Activated T-cell treated with anti-CD3 and anti-CD28 coated beads for 4 hours (primary cell): Measurements from ENCODE around the gene MAST2.

Source experiments
- DNase-seq: peaks from one replicate; pipeline ENCODE4 v3.0.0-alpha.2; 2020

Gene MAST2

GRCh38 chr1:45995298-45995697 lies 191.9 kb downstream of the MAST2 start:
- DNase-seq, result no peak

- no peak for DNase-seq
These were observed 194.7 kb downstream of the MAST2 start for GRCh38 chr1:45998020-45998617.

DNA sequence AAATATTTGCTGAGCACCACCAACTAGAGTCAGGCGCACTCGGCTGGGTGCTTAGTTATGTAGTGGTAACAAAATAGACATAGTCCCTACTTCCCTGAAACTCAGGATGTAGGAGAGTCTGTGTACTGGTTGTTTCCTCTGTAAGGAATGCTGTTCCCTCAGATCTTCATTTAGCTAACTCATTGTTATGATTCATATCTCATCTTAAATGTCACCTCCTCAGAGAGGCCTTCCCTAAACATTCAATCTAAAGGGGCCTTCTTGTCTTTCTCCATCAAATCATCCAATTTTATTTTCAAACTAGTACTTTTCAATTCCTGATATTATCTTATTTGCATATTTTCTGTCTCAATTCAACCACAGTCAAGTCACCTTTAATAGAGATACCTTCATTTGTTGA lies 196.1 kb downstream of the MAST2 start:
- DNase-seq, result no peak

GRCh38 chr1:46001081-46001785 lies 197.8 kb downstream of the MAST2 start:
- DNase-seq, result no peak

GRCh38 chr1:46002551-46003150 lies 199.2 kb downstream of the MAST2 start:
- DNase-seq, result no peak

DNA sequence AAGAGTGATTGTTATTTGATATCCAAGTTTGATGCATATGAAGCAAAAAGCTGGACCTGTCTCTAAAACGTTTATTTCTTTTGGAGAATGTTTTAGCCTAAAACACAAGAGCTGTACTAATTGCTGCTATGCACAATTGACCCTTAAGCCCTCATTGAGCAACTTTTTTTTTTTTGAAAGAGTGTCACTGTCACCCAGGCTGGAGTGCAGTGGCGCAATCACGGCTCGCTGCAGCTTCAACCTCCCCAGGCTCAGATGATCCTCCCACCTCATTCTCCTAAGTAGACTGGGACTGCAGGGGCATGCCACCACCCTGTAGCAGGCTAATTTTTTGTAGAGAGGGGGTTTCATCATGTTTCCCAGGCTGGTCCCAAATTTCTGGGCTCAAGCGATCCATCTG lies 199.9 kb downstream of the MAST2 start:
- DNase-seq, result no peak

GRCh38 chr1:46004492-46004891 lies 201.1 kb downstream of the MAST2 start:
- DNase-seq, result no peak

DNA sequence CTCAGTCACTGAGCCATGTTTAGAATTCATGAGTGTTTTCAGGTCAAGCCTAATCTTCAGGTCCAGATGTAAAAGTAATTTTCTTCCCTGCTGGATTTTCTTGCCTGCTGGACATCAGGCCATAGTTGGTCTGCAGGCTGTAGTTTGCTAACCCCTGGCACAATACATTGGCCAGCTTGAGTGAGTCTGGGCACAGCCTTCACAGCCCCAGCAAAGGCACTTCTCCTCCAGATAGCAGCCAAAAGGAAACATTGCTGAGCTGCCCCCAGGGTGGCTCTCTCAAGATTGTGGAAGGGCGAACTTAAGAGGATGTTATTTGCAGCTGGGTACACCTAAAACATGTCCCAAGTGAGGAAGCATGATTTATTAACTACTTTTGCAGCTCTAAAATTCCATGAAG lies 202.2 kb downstream of the MAST2 start:
- DNase-seq, result no peak

- no peak for DNase-seq
These were observed 205.2 kb downstream of the MAST2 start for GRCh38 chr1:46008585-46008984.

DNA sequence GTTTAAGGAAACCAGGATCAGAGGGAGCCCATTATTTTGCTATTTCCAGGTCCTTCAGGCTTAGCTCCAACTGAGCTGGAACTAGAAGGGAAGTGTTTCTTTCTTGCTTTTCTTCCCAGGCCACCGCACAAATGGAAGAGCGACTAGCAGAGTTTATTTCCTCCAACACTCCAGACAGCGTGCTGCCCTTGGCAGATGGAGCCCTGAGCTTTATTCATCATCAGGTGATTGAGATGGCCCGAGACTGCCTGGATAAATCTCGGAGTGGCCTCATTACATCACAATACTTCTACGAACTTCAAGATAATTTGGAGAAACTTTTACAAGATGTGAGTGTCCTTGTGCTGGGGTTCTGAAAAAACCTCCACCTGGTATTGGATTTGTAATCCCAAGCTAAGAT lies 207.2 kb downstream of the MAST2 start:
- no peak for DNase-seq

DNA sequence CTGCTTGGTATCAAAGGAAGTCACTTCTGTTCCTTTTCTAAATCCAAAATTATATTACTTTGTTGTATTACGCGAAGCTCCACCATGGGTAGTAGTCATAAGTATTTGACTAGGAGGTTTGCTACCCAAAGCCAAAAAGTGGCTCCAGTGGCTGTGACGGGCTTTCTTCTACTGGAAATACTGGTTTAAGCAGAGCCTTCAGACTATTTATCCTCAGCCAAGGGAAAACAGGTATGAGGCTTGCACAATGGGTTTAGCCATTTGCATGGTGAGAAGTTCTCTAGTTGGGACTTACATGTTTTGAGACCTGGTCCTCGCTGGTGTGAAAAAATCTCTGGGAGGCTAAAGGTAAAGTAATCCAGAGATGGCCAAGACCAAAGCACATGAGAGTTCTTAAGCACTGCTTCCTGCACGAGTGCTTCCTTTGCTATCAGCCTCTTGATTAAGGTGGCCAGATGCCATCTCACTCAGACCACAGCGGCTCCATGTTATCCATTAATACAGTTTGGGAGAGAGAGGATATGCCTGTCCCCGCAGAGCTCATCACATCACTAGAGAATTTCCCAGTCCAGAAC lies 207.8 kb downstream of the MAST2 start:
- DNase-seq, result no peak

GRCh38 chr1:46012236-46012635 lies 208.8 kb downstream of the MAST2 start:
- no peak for DNase-seq

DNA sequence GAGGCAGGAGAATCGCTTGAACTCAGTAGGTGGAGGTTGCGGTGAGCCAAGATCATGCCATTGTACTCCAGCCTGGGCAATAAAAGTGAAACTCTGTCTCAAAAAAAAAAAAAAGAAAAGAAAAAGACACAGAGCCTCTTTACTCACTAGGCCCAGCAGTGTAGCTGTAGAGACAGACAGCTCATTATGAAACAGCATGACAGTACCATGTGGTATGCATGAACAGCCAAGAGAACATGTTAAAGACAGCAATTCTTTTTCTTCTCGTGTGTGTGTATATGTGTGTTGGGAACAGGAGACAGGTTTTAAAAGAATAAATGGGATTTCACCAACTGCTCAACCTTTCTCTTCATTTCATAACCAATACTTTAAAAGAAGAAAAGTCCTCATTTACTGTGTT lies 210.2 kb downstream of the MAST2 start:
- no peak for DNase-seq

DNA sequence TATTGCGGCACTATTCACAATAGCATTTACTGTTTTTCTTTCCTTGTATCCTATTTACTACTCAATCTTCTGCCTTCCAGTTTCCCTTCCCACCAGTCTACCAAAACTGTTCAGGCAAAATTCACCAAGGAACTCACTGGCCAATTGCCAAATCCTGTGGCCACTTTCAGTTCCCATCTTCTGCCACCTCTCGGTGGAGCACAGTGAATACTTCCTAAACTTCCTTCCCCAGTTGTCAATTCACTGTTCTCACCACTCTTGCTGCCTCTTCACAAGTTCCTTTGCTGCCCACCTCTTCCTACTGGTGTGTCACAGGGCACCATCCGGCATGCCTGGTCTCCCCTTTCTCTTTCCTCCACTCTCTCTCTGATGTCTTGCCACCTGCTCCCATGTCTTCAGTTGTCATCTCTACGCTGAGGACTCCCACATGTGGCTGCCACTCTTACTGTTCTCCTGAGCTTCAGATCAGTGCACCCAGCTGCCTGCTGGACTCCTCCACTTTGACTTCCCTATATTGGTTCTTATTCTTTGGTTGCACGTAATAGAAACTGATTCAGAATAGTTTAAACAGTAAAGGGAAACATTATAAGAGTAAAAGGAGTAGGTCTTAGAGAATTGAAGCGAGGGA lies 214.6 kb downstream of the MAST2 start:
- no peak for DNase-seq

DNA sequence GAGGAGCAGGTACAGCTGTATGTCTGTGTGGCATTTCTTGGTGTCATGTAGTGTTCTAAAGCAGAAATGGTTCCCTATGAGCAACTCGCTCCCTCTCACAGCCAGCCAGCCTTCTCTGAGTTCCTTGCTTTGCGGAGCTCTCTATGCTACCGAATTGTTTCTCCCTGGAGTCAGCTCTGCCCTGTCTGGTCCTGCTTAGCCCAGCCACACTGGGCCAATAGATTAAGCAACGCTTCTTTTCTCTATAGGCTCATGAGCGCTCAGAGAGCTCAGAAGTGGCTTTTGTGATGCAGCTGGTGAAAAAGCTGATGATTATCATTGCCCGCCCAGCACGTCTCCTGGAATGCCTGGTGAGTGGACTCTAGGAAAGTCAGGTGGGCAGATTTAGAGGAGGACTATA lies 215.9 kb downstream of the MAST2 start:
- DNase-seq, result no peak

- DNase-seq, result no peak
These were observed 216.6 kb downstream of the MAST2 start for GRCh38 chr1:46020010-46020409.

GRCh38 chr1:46021046-46021996 lies 217.9 kb downstream of the MAST2 start:
- DNase-seq, result no peak

DNA sequence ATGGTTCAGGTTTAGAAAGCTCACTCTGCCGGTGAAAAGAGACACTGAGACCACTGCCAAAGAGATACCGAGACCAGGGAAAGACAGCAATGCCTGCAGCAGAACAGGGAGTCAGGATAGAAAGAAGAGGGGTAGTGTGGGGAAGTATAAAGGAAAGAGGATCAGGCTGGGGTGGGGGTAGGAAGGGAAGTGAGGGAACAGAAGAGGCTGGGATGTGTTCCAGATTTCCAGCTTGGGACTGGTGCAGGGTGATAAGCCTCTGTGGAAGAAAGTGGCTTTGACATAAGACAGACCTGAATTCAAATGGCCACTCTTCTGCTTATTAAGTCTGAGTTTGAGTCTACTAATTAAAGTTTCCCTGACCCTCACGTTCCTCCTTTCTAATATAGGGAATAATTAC lies 223.1 kb downstream of the MAST2 start:
- no peak for DNase-seq

- DNase-seq, result no peak
These were observed 224.6 kb downstream of the MAST2 start for GRCh38 chr1:46027788-46028573.

DNA sequence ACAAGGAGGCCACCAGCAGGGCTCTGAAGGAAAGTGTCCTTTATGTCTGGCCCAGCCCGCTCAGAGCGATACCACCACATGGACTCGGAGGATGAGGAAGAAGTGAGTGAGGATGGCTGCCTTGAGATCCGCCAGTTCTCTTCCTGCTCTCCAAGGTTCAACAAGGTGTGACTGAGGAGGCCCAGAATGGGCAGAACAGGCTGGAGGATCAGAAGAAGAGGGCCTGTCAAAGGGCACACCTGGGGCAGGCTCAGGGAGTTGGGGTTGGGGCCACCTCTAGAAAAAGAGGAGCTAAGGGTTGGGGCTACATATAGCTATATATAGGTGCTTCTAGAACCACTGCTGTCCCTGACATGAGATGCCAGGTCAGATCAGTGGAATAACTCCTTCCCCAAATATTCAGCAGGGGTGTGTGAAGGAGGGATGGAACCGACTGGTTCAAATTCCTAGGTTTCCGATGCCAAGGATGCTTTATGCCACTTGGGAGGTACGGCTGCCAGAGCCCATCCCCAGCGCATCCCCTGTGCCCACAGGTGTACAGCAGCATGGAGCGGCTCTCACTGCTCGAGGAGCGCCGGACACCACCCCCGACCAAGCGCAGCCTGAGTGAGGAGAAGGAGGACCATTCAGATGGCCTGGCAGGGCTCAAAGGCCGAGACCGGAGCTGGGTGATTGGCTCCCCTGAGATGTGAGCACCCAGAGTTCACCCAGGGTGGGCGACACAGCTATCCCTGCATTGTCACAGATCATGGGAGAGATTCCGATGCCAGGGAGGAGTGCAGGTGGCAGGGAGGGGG lies 226.9 kb downstream of the MAST2 start:
- no peak for DNase-seq
